GM23338 (cell line): ENCODE results near the gene RNF17. TPM values are rescaled to one million over a fixed set of nuclear protein-coding genes. Genes with fewer than 3 reads are reported as not detected.

Experiments
- ATAC-seq: fragments of 200-7000 bp; cut with Tn5 transposase; 3 replicates; pipeline ENCODE4 v1.9.1; 2020
- DNase-seq: peaks from one replicate; pipeline ENCODE4 v3.0.0-alpha.2; 2015; ENCODE audit warnings: low spot score
- H2AFZ ChIP-seq: fragments of 200-600 bp; sonication (generic); 2 replicates; pipeline ENCODE4 v1.8.0; 2016; ENCODE audit warnings: antibody characterized with exemption, mild to moderate bottlenecking, moderate library complexity
- H3F3A ChIP-seq: fragments of 200-600 bp; sonication (generic); replicated peaks from 2 replicates; pipeline ENCODE4 v1.8.0; 2017; ENCODE audit warnings: antibody characterized with exemption, mixed run types, low read depth
- H3K27ac ChIP-seq: fragments of 200-600 bp; sonication (generic); 2 replicates; pipeline ENCODE4 v1.6.1; 2016; ENCODE audit warnings: low read depth
- H3K27me3 ChIP-seq: fragments of 200-600 bp; sonication (generic); 2 replicates; pipeline ENCODE4 v1.8.0; 2016; ENCODE audit warnings: mild to moderate bottlenecking, mixed run types, moderate library complexity; ENCODE audit not compliant: insufficient read depth
- H3K36me3 ChIP-seq: fragments of 200-600 bp; sonication (generic); 2 replicates; pipeline ENCODE4 v1.8.0; 2016; ENCODE audit warnings: mild to moderate bottlenecking; ENCODE audit not compliant: insufficient read depth
- H3K4me1 ChIP-seq: fragments of 200-600 bp; sonication (generic); 2 replicates; pipeline ENCODE4 v1.8.0; 2016; ENCODE audit warnings: mild to moderate bottlenecking, moderate library complexity; ENCODE audit not compliant: insufficient read depth
- H3K4me2 ChIP-seq: fragments of 200-600 bp; sonication (generic); 2 replicates; pipeline ENCODE4 v1.7.1; 2017; ENCODE audit warnings: mixed run types
- H3K4me3 ChIP-seq: fragments of 200-600 bp; sonication (generic); 2 replicates; pipeline ENCODE4 v1.6.1; 2016; ENCODE audit warnings: mixed run types
- H3K79me2 ChIP-seq: fragments of 200-600 bp; sonication (generic); replicated peaks from 2 replicates; pipeline ENCODE4 v1.8.0; 2017; ENCODE audit warnings: mild to moderate bottlenecking; ENCODE audit not compliant: insufficient read depth
- H3K9me2 ChIP-seq: fragments of 200-600 bp; sonication (generic); 2 replicates; pipeline ENCODE4 v1.8.0; 2017; ENCODE audit not compliant: insufficient read depth
- H4K20me1 ChIP-seq: fragments of 200-600 bp; sonication (generic); replicated peaks from 2 replicates; pipeline ENCODE4 v1.8.0; 2017; ENCODE audit warnings: mild to moderate bottlenecking; ENCODE audit not compliant: insufficient read depth
- H3K27ac Mint-ChIP-seq: 2 replicates; pipeline ENCODE4 v1.8.0; 2020; ENCODE audit warnings: inconsistent platforms, mild to moderate bottlenecking, moderate library complexity, mixed read lengths
- H3K27me3 Mint-ChIP-seq: 3 replicates; pipeline ENCODE4 v1.8.0; 2022; ENCODE audit warnings: low read depth, mild to moderate bottlenecking, moderate library complexity, mixed read lengths, inconsistent platforms; ENCODE audit not compliant: insufficient read depth, poor library complexity
- H3K36me3 Mint-ChIP-seq: 3 replicates; pipeline ENCODE4 v1.8.0; 2021; ENCODE audit warnings: low read depth, mild to moderate bottlenecking, inconsistent platforms, moderate library complexity, mixed read lengths
- H3K4me1 Mint-ChIP-seq: 3 replicates; pipeline ENCODE4 v1.8.0; 2020; ENCODE audit warnings: mild to moderate bottlenecking, inconsistent platforms, mixed read lengths
- H3K4me3 Mint-ChIP-seq: 3 replicates; pipeline ENCODE4 v1.8.0; 2021; ENCODE audit warnings: moderate library complexity, mild to moderate bottlenecking, inconsistent platforms, mixed read lengths
- H3K9me3 Mint-ChIP-seq: 3 replicates; pipeline ENCODE4 v1.8.0; 2020; ENCODE audit warnings: moderate library complexity, mild to moderate bottlenecking, inconsistent platforms, mixed read lengths
- CREB1 ChIP-seq: fragments of 250-450 bp; sonication (Bioruptor Pico); IDR thresholded peaks from 2 replicates; pipeline ENCODE4 v1.5.0; 2020; ENCODE audit warnings: low read depth, mild to moderate bottlenecking, moderate library complexity
- CTCF ChIP-seq, 2 experiments: fragments of 200-600 bp in 1 of 2; sonication (generic) in 1 of 2; conservative IDR thresholded peaks; 2 replicates each; pipeline versions ENCODE4 v1.5.1 to v1.6.1; 2016 to 2017; ENCODE audit warnings: antibody characterized with exemption in 2 of 2, low read depth in 2 of 2, mild to moderate bottlenecking in 2 of 2, moderate library complexity in 1 of 2
- ETS1 ChIP-seq: IDR thresholded peaks from 2 replicates; pipeline ENCODE4 v1.6.1; 2016; ENCODE audit warnings: antibody characterized with exemption
- EZH2 ChIP-seq: fragments of 200-600 bp; sonication (generic); IDR thresholded peaks from one replicate; pipeline ENCODE4 v1.8.0; 2017; ENCODE audit warnings: antibody characterized with exemption, mild to moderate bottlenecking, low read depth; ENCODE audit not compliant: unreplicated experiment
- EZH2phosphoT487 ChIP-seq: fragments of 200-600 bp; sonication (generic); IDR thresholded peaks from one replicate; pipeline ENCODE4 v1.8.1; 2018; ENCODE audit warnings: antibody characterized with exemption; ENCODE audit not compliant: unreplicated experiment
- JUNB ChIP-seq: IDR thresholded peaks from one replicate; pipeline ENCODE4 v1.6.1; 2016; ENCODE audit warnings: antibody characterized with exemption; ENCODE audit not compliant: unreplicated experiment
- NANOG ChIP-seq: IDR thresholded peaks from 2 replicates; pipeline ENCODE4 v1.6.1; 2016; ENCODE audit warnings: antibody characterized with exemption, borderline replicate concordance
- POLR2AphosphoS5 ChIP-seq: IDR thresholded peaks from 2 replicates; pipeline ENCODE4 v1.6.1; 2016; ENCODE audit warnings: antibody characterized with exemption, low read depth
- REST ChIP-seq: IDR thresholded peaks from one replicate; pipeline ENCODE4 v1.6.1; 2018; ENCODE audit warnings: antibody characterized with exemption; ENCODE audit not compliant: unreplicated experiment
- STAT1 ChIP-seq: IDR thresholded peaks from one replicate; pipeline ENCODE4 v1.6.1; 2016; ENCODE audit warnings: antibody characterized with exemption; ENCODE audit not compliant: unreplicated experiment
- ZNF114 ChIP-seq: fragments of 250-450 bp; sonication (Bioruptor Pico); IDR thresholded peaks from 2 replicates; pipeline ENCODE4 v1.5.0; 2020; ENCODE audit warnings: mild to moderate bottlenecking, moderate library complexity
- ZNF331 ChIP-seq: fragments of 250-450 bp; sonication (Bioruptor Pico); IDR thresholded peaks from 2 replicates; pipeline ENCODE4 v1.5.0; 2020; ENCODE audit warnings: low read depth, mild to moderate bottlenecking, moderate library complexity
- ZNF462 ChIP-seq: fragments of 250-450 bp; sonication (Bioruptor Pico); IDR thresholded peaks from 2 replicates; pipeline ENCODE4 v1.5.0; 2020; ENCODE audit warnings: mild to moderate bottlenecking, moderate library complexity
- polyA plus RNA-seq: library from polyadenylated mRNA; unstranded; fragments of >200 nt; fragmentation: Nextera tagmentation; extraction: Ambion mirVana; gene quantifications from 2 replicates; pipeline ENCODE4 v1.2.1, GENCODE V29; 2016
- total RNA-seq: library from RNA; depleted of rRNA; stranded (reverse); fragments of >200 nt; shearing (Covaris generic); gene quantifications from 2 replicates; pipeline ENCODE4 v1.2.3, GENCODE V29; 2014

RNF17 gene
- total and polyA plus RNA-seq, 2 experiments from 2014 or later = 0.16 TPM; not detected in 1

- H3K27ac Mint-ChIP-seq = no peak overlapping the region
These were observed 87.6 kb downstream of the RNF17 start for GRCh38 chr13:24851546-24851945.

More at GRCh38 chr13:24851546-24851945, 87.6 kb downstream of the RNF17 start:
- Histone ChIP-seq H3K79me2 (no peaks in the 10 kb centered on the region), H2AFZ (no peak overlapping the region), H4K20me1 (no peaks in the 10 kb centered on the region), H3K4me2 (no peak overlapping the region), H3K4me1 (no peaks in the 10 kb centered on the region), H3K27ac (no peak overlapping the region), H3K27me3 (no peaks in the 10 kb centered on the region), H3K4me3 (no peak overlapping the region), H3K9me2 (no peaks in the 10 kb centered on the region; the same call in 1 of the 2 replicates), H3K36me3 (no peaks in the 10 kb centered on the region), H3F3A (no peaks in the 10 kb centered on the region)
- H3K9me3 Mint-ChIP-seq = no peaks in the 10 kb centered on the region
- H3K4me3 Mint-ChIP-seq = no peak overlapping the region
- ATAC-seq = no peak
- no peak for DNase-seq
- TF ChIP-seq REST (no peak), JUNB (no peak), ZNF331 (no peak), EZH2phosphoT487 (no peak), CREB1 (CRISPR knock-in tag) (no peak), STAT1 (no peak), ZNF462 (no peak), NANOG (no peak), ZNF114 (no peak), EZH2 (no peak), POLR2AphosphoS5 (no peak), ETS1 (no peak), CTCF (conservative IDR thresholded peaks at IDR 0.05; ENCODE audit: low read depth in 2 of 2) (no peak)
- H3K4me1 Mint-ChIP-seq = no peaks in the 10 kb centered on the region
- no peaks in the 10 kb centered on the region for H3K36me3 Mint-ChIP-seq
- peaks cover 2% of the 10 kb centered on the region for H3K27me3 Mint-ChIP-seq
